HEK293 (cell line): ENCODE measurements around the gene CCSER1.

Experiments
- CTCF ChIA-PET: fragments of 350-600 bp; formaldehyde crosslinking; extraction: SDS; loops from one replicate; lab custom pipeline; 2021; ENCODE audit warnings: antibody characterized with exemption; lab: Yijun Ruan, JAX
- POLR2A ChIA-PET: fragments of 300-600 bp; formaldehyde crosslinking; extraction: SDS; loops from one replicate; lab custom pipeline; 2020; ENCODE audit warnings: antibody characterized with exemption, inconsistent platforms; lab: Yijun Ruan, JAX
- H3K27ac ChIP-seq: fragments of 200-500 bp; sonication (Bioruptor generic); 2 replicates; pipeline ENCODE4 v1.5.1; 2014; ENCODE audit warnings: low read depth, low read length, control low read depth, inconsistent platforms; ENCODE audit errors: extremely low read depth
- H3K36me3 ChIP-seq, 2 experiments: fragments of 200-500 bp in 1 of 2; sonication (Bioruptor generic) in 1 of 2; 1 replicate in 1 of 2; 2 replicates in 1 of 2; pipeline ENCODE4 v1.5.1; 2014 to 2017; ENCODE audit warnings: inconsistent platforms in 2 of 2, low read length in 2 of 2; ENCODE audit not compliant: control insufficient read depth in 2 of 2, insufficient read depth in 1 of 2
- H3K4me1 ChIP-seq: fragments of 200-500 bp; sonication (Bioruptor generic); 2 replicates; pipeline ENCODE4 v1.5.1; 2014; ENCODE audit warnings: mild to moderate bottlenecking, low read length, inconsistent platforms; ENCODE audit not compliant: control insufficient read depth, insufficient read depth
- H3K4me3 ChIP-seq: 2 replicates; pipeline ENCODE4 v1.5.1; 2011; ENCODE audit warnings: low read depth, mild to moderate bottlenecking, control low read depth, low read length, moderate library complexity
- H3K9me3 ChIP-seq: fragments of 200-500 bp; sonication (Bioruptor generic); 2 replicates; pipeline ENCODE4 v1.5.1; 2014; ENCODE audit warnings: low read depth, low read length, inconsistent platforms; ENCODE audit not compliant: control insufficient read depth, insufficient read depth
- GLI2 ChIP-seq: fragments of 450-650 bp; formaldehyde crosslinking; IDR thresholded peaks from 2 replicates; pipeline ENCODE4; 2017; ENCODE audit warnings: missing biosample characterization, missing genetic modification characterization, low read depth, borderline replicate concordance
- GLI4 ChIP-seq: fragments of 450-650 bp; formaldehyde crosslinking; IDR thresholded peaks from 2 replicates; pipeline ENCODE4 v1.5.1; 2016; ENCODE audit warnings: missing biosample characterization, missing genetic modification characterization
- MYNN ChIP-seq: fragments of 450-650 bp; formaldehyde crosslinking; IDR thresholded peaks from 2 replicates; pipeline ENCODE4 v1.5.1; 2016; ENCODE audit warnings: missing biosample characterization, missing genetic modification characterization, borderline replicate concordance
- ZBTB17 ChIP-seq: fragments of 450-650 bp; formaldehyde crosslinking; IDR thresholded peaks from 2 replicates; pipeline ENCODE4 v1.5.1; 2016; ENCODE audit warnings: missing biosample characterization, missing genetic modification characterization
- ZBTB49 ChIP-seq: fragments of 450-650 bp; formaldehyde crosslinking; IDR thresholded peaks from 2 replicates; pipeline ENCODE4 v1.5.1; 2016; ENCODE audit warnings: missing biosample characterization, missing genetic modification characterization, low read depth
- ZNF133 ChIP-seq: fragments of 450-650 bp; formaldehyde crosslinking; IDR thresholded peaks from 2 replicates; pipeline ENCODE4 v1.5.1; 2016; ENCODE audit warnings: missing biosample characterization, missing genetic modification characterization
- ZNF202 ChIP-seq: fragments of 450-650 bp; formaldehyde crosslinking; IDR thresholded peaks from 2 replicates; pipeline ENCODE4 v1.5.1; 2016; ENCODE audit warnings: missing biosample characterization, missing genetic modification characterization, borderline replicate concordance
- ZNF350 ChIP-seq: fragments of 450-650 bp; formaldehyde crosslinking; IDR thresholded peaks from 2 replicates; pipeline ENCODE4 v1.5.0; 2017; ENCODE audit warnings: missing biosample characterization, mild to moderate bottlenecking, missing genetic modification characterization
- ZNF623 ChIP-seq: fragments of 450-650 bp; formaldehyde crosslinking; IDR thresholded peaks from 2 replicates; pipeline ENCODE4 v1.5.1; 2016; ENCODE audit warnings: missing biosample characterization, missing genetic modification characterization
- ZNF843 ChIP-seq: fragments of 450-650 bp; formaldehyde crosslinking; IDR thresholded peaks from 2 replicates; pipeline ENCODE4 v1.5.1; 2016; ENCODE audit warnings: missing biosample characterization, missing genetic modification characterization
- ZSCAN23 ChIP-seq: fragments of 450-650 bp; formaldehyde crosslinking; IDR thresholded peaks from 2 replicates; pipeline ENCODE4 v1.5.1; 2016; ENCODE audit warnings: missing biosample characterization, missing genetic modification characterization
- TF ChIP-seq, protein P1 (sequence below): fragments of 450-650 bp; formaldehyde crosslinking; IDR thresholded peaks from 2 replicates; pipeline ENCODE4 v1.5.1; 2017; ENCODE audit warnings: missing biosample characterization, missing genetic modification characterization
- TF ChIP-seq, protein P2 (sequence below): fragments of 450-650 bp; formaldehyde crosslinking; IDR thresholded peaks from 2 replicates; pipeline ENCODE4 v1.5.1; 2017; ENCODE audit warnings: missing biosample characterization, missing genetic modification characterization
- TF ChIP-seq, protein P3 (sequence below): fragments of 450-650 bp; formaldehyde crosslinking; IDR thresholded peaks from 2 replicates; pipeline ENCODE4 v1.5.1; 2016; ENCODE audit warnings: missing biosample characterization, missing genetic modification characterization
- TF ChIP-seq, protein P4 (sequence below): fragments of 450-650 bp; IDR thresholded peaks from 2 replicates; pipeline ENCODE4 v1.5.1; 2018; ENCODE audit warnings: missing biosample characterization, missing genetic modification characterization
- TF ChIP-seq, protein P5 (sequence below): fragments of 450-650 bp; formaldehyde crosslinking; IDR thresholded peaks from 2 replicates; pipeline ENCODE4 v1.5.1; 2016; ENCODE audit warnings: missing biosample characterization, missing genetic modification characterization
- TF ChIP-seq, protein P6 (sequence below): fragments of 450-650 bp; formaldehyde crosslinking; conservative IDR thresholded peaks from 2 replicates; pipeline ENCODE4 v1.5.1; 2016; ENCODE audit warnings: low read depth, missing biosample characterization, missing genetic modification characterization

CCSER1 gene

GRCh38 chr4:91228659-91229058 lies 1101.5 kb downstream of the CCSER1 start:
- ChIA-PET CTCF (no interaction called here), POLR2A (no interaction called here)
- no peaks in the 10 kb centered on the region for H3K9me3 ChIP-seq

DNA sequence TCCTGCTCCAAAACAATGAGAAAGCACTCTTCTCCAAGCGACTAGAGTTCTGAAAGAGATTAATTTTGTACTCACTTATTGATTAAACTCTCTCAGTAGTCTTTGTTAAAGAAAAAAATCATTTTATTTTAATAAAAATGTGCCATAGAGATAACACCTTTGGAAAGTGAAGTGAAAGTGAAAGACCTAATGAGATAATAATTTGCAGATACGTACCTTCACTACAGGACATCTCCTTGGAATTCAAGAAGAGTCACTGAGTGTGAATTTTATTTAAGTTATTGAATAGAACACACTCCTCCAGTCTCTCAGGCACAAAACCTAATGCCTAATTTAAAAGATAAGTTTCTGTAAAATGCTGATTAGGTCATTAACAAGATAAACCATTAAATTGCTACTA lies 1106.0 kb downstream of the CCSER1 start:
- ChIA-PET POLR2A (no interaction called here), CTCF (no interaction called here)
- Histone ChIP-seq H3K9me3 (no peaks in the 10 kb centered on the region), H3K27ac (no peak overlapping the region), H3K4me3 (no peak overlapping the region), H3K4me1 (no peaks in the 10 kb centered on the region), H3K36me3 (no peaks in the 10 kb centered on the region)
- no peak for TF ChIP-seq ZNF133 (tag by site-specific recombination)
- TF ChIP-seq, protein P1, sequence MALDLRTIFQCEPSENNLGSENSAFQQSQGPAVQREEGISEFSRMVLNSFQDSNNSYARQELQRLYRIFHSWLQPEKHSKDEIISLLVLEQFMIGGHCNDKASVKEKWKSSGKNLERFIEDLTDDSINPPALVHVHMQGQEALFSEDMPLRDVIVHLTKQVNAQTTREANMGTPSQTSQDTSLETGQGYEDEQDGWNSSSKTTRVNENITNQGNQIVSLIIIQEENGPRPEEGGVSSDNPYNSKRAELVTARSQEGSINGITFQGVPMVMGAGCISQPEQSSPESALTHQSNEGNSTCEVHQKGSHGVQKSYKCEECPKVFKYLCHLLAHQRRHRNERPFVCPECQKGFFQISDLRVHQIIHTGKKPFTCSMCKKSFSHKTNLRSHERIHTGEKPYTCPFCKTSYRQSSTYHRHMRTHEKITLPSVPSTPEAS (tag by site-specific recombination): no peak
- no peak for TF ChIP-seq ZNF350 (tag by site-specific recombination)
- no peak for TF ChIP-seq ZSCAN23
- TF ChIP-seq ZBTB17 (tag by site-specific recombination): no peak
- TF ChIP-seq, protein P2, sequence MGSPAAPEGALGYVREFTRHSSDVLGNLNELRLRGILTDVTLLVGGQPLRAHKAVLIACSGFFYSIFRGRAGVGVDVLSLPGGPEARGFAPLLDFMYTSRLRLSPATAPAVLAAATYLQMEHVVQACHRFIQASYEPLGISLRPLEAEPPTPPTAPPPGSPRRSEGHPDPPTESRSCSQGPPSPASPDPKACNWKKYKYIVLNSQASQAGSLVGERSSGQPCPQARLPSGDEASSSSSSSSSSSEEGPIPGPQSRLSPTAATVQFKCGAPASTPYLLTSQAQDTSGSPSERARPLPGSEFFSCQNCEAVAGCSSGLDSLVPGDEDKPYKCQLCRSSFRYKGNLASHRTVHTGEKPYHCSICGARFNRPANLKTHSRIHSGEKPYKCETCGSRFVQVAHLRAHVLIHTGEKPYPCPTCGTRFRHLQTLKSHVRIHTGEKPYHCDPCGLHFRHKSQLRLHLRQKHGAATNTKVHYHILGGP (tag by site-specific recombination): no peak
- TF ChIP-seq, protein P3, sequence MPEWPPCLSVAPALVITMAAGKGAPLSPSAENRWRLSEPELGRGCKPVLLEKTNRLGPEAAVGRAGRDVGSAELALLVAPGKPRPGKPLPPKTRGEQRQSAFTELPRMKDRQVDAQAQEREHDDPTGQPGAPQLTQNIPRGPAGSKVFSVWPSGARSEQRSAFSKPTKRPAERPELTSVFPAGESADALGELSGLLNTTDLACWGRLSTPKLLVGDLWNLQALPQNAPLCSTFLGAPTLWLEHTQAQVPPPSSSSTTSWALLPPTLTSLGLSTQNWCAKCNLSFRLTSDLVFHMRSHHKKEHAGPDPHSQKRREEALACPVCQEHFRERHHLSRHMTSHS: no peak
- no peak for TF ChIP-seq GLI4
- TF ChIP-seq, protein P4, sequence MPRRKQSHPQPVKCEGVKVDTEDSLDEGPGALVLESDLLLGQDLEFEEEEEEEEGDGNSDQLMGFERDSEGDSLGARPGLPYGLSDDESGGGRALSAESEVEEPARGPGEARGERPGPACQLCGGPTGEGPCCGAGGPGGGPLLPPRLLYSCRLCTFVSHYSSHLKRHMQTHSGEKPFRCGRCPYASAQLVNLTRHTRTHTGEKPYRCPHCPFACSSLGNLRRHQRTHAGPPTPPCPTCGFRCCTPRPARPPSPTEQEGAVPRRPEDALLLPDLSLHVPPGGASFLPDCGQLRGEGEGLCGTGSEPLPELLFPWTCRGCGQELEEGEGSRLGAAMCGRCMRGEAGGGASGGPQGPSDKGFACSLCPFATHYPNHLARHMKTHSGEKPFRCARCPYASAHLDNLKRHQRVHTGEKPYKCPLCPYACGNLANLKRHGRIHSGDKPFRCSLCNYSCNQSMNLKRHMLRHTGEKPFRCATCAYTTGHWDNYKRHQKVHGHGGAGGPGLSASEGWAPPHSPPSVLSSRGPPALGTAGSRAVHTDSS (tag by site-specific recombination): no peak
- TF ChIP-seq ZNF202 (tag by site-specific recombination): no peak
- TF ChIP-seq MYNN: no peak
- TF ChIP-seq, protein P5, sequence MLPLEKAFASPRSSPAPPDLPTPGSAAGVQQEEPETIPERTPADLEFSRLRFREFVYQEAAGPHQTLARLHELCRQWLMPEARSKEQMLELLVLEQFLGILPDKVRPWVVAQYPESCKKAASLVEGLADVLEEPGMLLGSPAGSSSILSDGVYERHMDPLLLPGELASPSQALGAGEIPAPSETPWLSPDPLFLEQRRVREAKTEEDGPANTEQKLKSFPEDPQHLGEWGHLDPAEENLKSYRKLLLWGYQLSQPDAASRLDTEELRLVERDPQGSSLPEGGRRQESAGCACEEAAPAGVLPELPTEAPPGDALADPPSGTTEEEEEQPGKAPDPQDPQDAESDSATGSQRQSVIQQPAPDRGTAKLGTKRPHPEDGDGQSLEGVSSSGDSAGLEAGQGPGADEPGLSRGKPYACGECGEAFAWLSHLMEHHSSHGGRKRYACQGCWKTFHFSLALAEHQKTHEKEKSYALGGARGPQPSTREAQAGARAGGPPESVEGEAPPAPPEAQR (tag by site-specific recombination): no peak
- no peak for TF ChIP-seq ZNF843 (tag by site-specific recombination)

More at GRCh38 chr4:91228659-91229058, 1101.5 kb downstream of the CCSER1 start:
- H3K36me3 ChIP-seq: no peaks in the 10 kb centered on the region
- no peak overlapping the region for H3K4me3 ChIP-seq
- no peak overlapping the region for H3K27ac ChIP-seq
- TF ChIP-seq ZBTB49 (tag by site-specific recombination): no peak
- TF ChIP-seq, protein P6, sequence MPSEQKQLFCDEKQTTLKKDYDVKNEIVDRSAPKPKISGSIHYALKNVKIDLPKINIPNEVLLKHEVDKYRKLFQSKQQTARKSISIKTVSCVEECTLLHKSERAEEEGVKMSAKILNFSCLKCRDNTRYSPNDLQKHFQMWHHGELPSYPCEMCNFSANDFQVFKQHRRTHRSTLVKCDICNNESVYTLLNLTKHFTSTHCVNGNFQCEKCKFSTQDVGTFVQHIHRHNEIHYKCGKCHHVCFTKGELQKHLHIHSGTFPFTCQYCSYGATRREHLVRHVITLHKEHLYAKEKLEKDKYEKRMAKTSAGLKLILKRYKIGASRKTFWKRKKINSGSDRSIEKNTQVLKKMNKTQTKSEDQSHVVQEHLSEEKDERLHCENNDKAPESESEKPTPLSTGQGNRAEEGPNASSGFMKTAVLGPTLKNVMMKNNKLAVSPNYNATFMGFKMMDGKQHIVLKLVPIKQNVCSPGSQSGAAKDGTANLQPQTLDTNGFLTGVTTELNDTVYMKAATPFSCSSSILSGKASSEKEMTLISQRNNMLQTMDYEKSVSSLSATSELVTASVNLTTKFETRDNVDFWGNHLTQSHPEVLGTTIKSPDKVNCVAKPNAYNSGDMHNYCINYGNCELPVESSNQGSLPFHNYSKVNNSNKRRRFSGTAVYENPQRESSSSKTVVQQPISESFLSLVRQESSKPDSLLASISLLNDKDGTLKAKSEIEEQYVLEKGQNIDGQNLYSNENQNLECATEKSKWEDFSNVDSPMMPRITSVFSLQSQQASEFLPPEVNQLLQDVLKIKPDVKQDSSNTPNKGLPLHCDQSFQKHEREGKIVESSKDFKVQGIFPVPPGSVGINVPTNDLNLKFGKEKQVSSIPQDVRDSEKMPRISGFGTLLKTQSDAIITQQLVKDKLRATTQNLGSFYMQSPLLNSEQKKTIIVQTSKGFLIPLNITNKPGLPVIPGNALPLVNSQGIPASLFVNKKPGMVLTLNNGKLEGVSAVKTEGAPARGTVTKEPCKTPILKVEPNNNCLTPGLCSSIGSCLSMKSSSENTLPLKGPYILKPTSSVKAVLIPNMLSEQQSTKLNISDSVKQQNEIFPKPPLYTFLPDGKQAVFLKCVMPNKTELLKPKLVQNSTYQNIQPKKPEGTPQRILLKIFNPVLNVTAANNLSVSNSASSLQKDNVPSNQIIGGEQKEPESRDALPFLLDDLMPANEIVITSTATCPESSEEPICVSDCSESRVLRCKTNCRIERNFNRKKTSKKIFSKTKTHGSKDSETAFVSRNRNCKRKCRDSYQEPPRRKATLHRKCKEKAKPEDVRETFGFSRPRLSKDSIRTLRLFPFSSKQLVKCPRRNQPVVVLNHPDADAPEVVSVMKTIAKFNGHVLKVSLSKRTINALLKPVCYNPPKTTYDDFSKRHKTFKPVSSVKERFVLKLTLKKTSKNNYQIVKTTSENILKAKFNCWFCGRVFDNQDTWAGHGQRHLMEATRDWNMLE (tag by site-specific recombination): no peak
- no peak for TF ChIP-seq ZNF623 (tag by site-specific recombination)
- TF ChIP-seq GLI2 (tag by site-specific recombination): no peak
- H3K4me1 ChIP-seq: no peaks in the 10 kb centered on the region
